Measurements from ENCODE around the gene AQP5.
A peak's percentile ranks its signal among the peaks of the same experiment; 100 is the strongest.

The AQP5 gene

GRCh38 chr12:49969651-49970429 lies 8.2 kb downstream of the AQP5 start:
- CTCF ChIA-PET, result interaction anchor here (0.6 to 5.3 kb wide), 6 partner anchors 11 to 193 kb away, joined by 3 to 115 read pairs (median 34); no protein-coding TSS in a partner anchor
- H3K36me3 Mint-ChIP-seq, result no peaks in the 10 kb centered on the region
- H3K9me3 Mint-ChIP-seq, result no peaks in the 10 kb centered on the region
- DNase-seq, result no peak
- no peak overlapping the region for H3K27ac Mint-ChIP-seq
- H3K4me1 Mint-ChIP-seq, result peaks cover 4% of the 10 kb centered on the region
- no peak overlapping the region for H3K4me3 Mint-ChIP-seq
- H3K27me3 Mint-ChIP-seq, result peaks cover 4% of the 10 kb centered on the region

- Mint-ChIP-seq H3K4me3 (no peak overlapping the region), H3K27ac (no peak overlapping the region), H3K4me1 (peaks cover 4% of the 10 kb centered on the region), H3K9me3 (no peaks in the 10 kb centered on the region), H3K36me3 (no peaks in the 10 kb centered on the region), H3K27me3 (peaks cover 4% of the 10 kb centered on the region)
- CTCF ChIA-PET, result interaction anchor here (1.1 kb wide), 1 partner anchor 84 kb away, joined by 3 read pairs; no protein-coding TSS in a partner anchor
- no peak for DNase-seq
Observed at GRCh38 chr12:49970658-49971057, 9.0 kb downstream of the AQP5 start.

- Mint-ChIP-seq H3K4me1 (peaks cover 4% of the 10 kb centered on the region), H3K27me3 (peaks cover 4% of the 10 kb centered on the region), H3K27ac (no peak overlapping the region), H3K36me3 (no peaks in the 10 kb centered on the region), H3K9me3 (no peaks in the 10 kb centered on the region), H3K4me3 (no peak overlapping the region)
- CTCF ChIA-PET, result interaction anchor here (1.1 kb wide), 1 partner anchor 84 kb away, joined by 3 read pairs; no protein-coding TSS in a partner anchor
- no peak for DNase-seq
Observed at GRCh38 chr12:49971141-49971540, 9.5 kb downstream of the AQP5 start.

DNA sequence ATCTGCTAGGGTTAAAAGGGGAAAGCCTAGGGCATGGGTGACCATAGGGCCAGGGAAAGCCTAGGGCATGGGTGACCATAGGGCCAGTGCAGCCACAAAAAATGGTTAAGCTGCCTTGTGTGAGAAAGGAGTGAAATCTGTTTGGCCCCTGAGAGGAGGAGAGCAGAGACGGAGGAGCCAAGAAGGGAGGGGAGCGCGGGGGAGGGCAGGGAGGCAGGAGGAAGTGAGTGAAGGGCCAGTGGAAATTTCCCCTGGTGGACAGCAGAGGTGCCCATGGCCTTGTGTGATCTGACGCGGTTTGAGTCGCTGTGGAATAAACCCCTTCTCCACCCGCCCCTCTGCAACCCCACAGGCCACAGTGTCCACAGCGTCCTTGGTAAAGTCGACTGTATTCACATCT lies 10.5 kb downstream of the AQP5 start:
- Mint-ChIP-seq H3K27me3 (peaks cover 4% of the 10 kb centered on the region), H3K36me3 (no peaks in the 10 kb centered on the region), H3K4me1 (peaks cover 2% of the 10 kb centered on the region), H3K9me3 (no peaks in the 10 kb centered on the region), H3K27ac (no peak overlapping the region), H3K4me3 (no peak overlapping the region)
- CTCF ChIA-PET, result no interaction called here
- no peak for DNase-seq

DNA sequence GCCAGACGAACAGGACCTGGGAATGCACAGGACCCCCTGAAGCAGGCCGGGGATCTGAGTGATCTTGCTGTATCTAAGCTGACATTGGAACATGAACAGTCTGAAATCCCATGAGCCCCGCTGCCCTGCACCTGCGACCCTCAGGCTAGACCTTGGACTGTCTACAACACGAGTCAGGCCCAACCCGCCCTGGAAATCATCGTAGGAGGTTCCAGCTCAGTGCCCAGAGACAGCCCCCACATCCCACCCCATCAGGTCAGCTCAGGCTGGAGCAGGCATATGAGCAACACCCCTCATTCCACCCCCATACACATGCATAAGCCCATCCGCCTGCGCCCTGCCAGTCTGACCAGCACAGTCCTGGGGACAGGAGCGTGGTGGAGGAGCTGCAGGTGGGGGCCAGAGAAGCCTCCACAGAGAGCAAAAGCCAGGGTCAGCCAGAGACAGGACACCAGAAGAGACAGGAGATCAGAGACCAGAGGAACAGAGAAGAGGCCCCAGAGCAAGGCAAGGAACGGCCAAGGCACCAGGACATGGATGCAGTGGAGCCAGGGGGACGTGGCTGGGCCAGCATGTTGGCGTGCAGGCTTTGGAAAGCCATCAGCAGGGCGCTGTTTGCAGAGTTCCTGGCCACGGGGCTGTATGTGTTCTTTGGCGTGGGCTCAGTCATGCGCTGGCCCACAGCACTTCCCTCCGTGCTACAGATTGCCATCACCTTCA lies 11.1 kb downstream of the AQP5 start, which contains the start of gene AQP6:
AQP6 (plus strand) TSS at position 307 of the 720 bp plus-strand sequence; CDS start at position 534, 227 bp downstream.
- CTCF ChIA-PET, result no interaction called here
- H3K36me3 Mint-ChIP-seq, result no peaks in the 10 kb centered on the region
- H3K4me3 Mint-ChIP-seq, result no peak within 1 kb of the TSS
- peaks cover 4% of the 10 kb centered on the region for H3K27me3 Mint-ChIP-seq
- H3K4me1 Mint-ChIP-seq, result no peaks in the 10 kb centered on the region
- no peak for DNase-seq
- no peak within 1 kb of the TSS for H3K27ac Mint-ChIP-seq
- H3K9me3 Mint-ChIP-seq, result no peaks in the 10 kb centered on the region

DNA sequence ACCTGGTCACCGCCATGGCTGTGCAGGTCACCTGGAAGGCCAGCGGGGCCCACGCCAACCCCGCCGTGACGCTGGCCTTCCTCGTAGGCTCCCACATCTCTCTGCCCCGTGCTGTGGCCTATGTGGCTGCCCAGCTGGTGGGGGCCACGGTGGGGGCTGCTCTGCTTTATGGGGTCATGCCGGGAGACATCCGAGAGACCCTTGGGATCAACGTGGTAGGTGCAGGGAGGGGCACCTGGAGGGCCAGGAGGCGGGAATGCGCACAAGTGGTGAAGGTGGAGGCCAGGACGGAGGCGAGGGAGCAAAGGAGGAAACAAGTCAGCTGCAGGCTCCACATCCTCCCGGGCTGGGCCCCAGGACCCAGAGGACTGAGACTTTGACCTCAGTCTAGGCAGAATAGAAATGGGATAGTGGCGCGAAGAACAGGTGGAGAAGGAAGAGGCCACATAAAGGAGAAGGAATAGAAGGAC lies 11.7 kb downstream of the AQP5 start:
- no peaks in the 10 kb centered on the region for H3K36me3 Mint-ChIP-seq
- H3K27ac Mint-ChIP-seq, result no peak overlapping the region
- no peak overlapping the region for H3K4me3 Mint-ChIP-seq
- no peak for DNase-seq
- CTCF ChIA-PET, result no interaction called here
- no peaks in the 10 kb centered on the region for H3K4me1 Mint-ChIP-seq
- H3K27me3 Mint-ChIP-seq, result peaks cover 4% of the 10 kb centered on the region
- H3K9me3 Mint-ChIP-seq, result no peaks in the 10 kb centered on the region

DNA sequence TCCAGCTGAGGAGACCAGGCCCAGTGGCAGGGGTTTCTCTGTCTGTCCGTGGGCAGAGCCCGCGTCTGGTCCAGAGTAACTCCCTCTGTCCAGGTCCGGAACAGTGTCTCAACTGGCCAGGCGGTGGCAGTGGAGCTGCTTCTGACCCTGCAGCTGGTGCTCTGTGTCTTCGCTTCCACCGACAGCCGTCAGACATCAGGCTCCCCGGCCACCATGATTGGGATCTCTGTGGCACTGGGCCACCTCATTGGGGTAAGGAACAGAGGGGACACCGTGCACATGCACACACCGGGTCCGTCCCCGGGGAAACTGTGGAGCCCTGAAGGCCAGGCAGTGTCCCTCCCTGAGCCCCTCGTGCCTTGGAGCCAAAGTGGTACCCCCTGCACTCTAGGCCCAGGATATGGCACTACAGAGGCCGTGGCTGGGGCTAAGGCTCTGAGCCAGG lies 12.6 kb downstream of the AQP5 start:
- Mint-ChIP-seq H3K9me3 (no peaks in the 10 kb centered on the region), H3K27ac (no peak overlapping the region), H3K4me3 (no peak overlapping the region), H3K4me1 (no peaks in the 10 kb centered on the region), H3K36me3 (no peaks in the 10 kb centered on the region), H3K27me3 (peaks cover 4% of the 10 kb centered on the region)
- CTCF ChIA-PET, result no interaction called here
- no peak for DNase-seq

- Mint-ChIP-seq H3K27ac (no peak overlapping the region), H3K27me3 (peaks cover 4% of the 10 kb centered on the region), H3K36me3 (no peaks in the 10 kb centered on the region), H3K4me1 (no peaks in the 10 kb centered on the region), H3K4me3 (no peak overlapping the region), H3K9me3 (no peaks in the 10 kb centered on the region)
- no peak for DNase-seq
- CTCF ChIA-PET, result no interaction called here
Observed at GRCh38 chr12:49974677-49975317, 13.1 kb downstream of the AQP5 start.

DNA sequence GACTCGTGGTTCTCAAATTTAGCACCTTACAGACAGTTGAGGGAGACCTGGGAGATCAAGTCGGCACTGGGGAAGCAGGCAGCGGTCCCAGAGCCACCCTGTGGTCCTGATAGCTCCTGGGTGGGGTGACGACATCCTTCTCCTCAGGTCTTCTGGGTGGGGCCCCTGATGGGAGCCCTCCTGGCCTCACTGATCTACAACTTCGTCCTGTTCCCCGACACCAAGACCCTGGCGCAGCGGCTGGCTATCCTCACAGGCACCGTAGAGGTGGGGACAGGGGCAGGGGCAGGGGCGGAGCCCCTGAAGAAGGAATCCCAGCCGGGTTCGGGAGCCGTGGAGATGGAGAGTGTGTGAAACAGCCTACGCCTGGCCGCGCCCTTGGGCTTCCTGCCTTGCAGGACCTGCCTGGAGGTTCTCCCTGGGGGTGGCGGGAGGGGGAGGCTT lies 13.7 kb downstream of the AQP5 start:
- Mint-ChIP-seq H3K27me3 (peaks cover 4% of the 10 kb centered on the region), H3K9me3 (no peaks in the 10 kb centered on the region), H3K4me3 (no peak overlapping the region), H3K4me1 (no peaks in the 10 kb centered on the region), H3K36me3 (no peaks in the 10 kb centered on the region), H3K27ac (no peak overlapping the region)
- CTCF ChIA-PET, result interaction anchor here (2.0 kb wide), 1 partner anchor 8 kb away, joined by 14 read pairs; no protein-coding TSS in a partner anchor
- DNase-seq, result no peak

DNA sequence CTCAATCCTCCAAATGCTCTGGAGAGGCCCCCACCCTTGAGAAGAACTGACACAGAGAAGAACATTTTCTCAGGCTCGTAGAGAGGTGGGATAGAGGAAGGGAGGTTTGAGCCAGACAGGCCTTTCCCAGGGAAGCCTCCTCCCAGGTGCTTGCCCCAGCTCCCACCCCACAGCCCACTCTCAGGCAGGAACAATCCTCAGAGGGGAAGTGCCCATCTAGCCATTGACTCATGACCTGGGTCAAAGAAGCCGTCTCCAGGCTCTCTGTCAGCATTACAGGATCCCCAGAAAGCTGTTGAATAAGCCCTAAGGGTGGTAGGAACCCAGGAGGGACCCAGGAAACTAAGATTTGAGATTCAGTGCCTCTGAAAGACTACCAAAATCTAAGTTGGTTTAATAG lies 14.9 kb downstream of the AQP5 start:
- DNase-seq, result no peak
- H3K27ac Mint-ChIP-seq, result no peak overlapping the region
- H3K4me3 Mint-ChIP-seq, result no peak overlapping the region
- no peaks in the 10 kb centered on the region for H3K4me1 Mint-ChIP-seq
- H3K9me3 Mint-ChIP-seq, result no peaks in the 10 kb centered on the region
- CTCF ChIA-PET, result interaction anchor here (2.0 kb wide), 1 partner anchor 9 kb away, joined by 14 read pairs; no protein-coding TSS in a partner anchor
- no peaks in the 10 kb centered on the region for H3K36me3 Mint-ChIP-seq
- peaks cover 4% of the 10 kb centered on the region for H3K27me3 Mint-ChIP-seq

GRCh38 chr12:49978125-49978524 lies 16.5 kb downstream of the AQP5 start:
- no peaks in the 10 kb centered on the region for H3K9me3 Mint-ChIP-seq
- DNase-seq, result peak; percentile 8
- H3K27me3 Mint-ChIP-seq, result peaks cover 4% of the 10 kb centered on the region
- H3K4me1 Mint-ChIP-seq, result no peaks in the 10 kb centered on the region
- CTCF ChIA-PET, result interaction anchor here (6.9 kb wide), 1 partner anchor 10 kb away, joined by 67 read pairs; no protein-coding TSS in a partner anchor
- H3K36me3 Mint-ChIP-seq, result no peaks in the 10 kb centered on the region
- H3K27ac Mint-ChIP-seq, result no peak overlapping the region
- H3K4me3 Mint-ChIP-seq, result no peak overlapping the region

DNA sequence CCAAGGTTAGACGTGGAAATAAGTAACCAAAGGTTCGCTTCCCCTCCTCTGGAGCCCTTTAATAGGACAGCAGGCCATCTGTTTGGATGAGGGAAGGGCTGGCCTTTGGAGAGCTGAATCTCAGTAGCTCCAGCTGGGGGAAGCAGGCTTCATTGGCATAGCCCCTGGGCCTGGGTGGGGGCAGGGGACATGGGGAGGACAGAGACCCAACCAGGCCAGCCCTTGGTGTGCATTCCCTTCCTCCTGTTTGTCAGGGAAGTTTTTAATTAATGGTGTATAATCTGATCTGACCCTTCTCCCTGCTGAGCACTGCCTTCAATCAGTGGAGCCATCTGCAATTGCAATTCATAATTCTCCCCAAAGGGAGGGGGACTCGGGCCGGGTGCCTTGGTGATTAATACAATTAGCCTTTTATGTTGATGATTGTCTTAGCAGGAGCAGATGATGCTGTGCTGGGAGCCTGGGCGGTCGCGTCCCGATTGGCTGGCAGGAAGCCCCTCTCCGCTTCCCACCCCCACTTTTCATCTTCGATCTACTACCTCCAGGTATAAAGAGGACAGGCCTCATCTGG lies 17.4 kb downstream of the AQP5 start:
- CTCF ChIA-PET, result interaction anchor here (6.9 kb wide), 1 partner anchor 11 kb away, joined by 67 read pairs; no protein-coding TSS in a partner anchor
- Mint-ChIP-seq H3K4me1 (no peaks in the 10 kb centered on the region), H3K27ac (no peak overlapping the region), H3K27me3 (no peaks in the 10 kb centered on the region), H3K4me3 (no peak overlapping the region), H3K36me3 (no peaks in the 10 kb centered on the region), H3K9me3 (no peaks in the 10 kb centered on the region)
- DNase-seq, result peak; percentile 9

DNA sequence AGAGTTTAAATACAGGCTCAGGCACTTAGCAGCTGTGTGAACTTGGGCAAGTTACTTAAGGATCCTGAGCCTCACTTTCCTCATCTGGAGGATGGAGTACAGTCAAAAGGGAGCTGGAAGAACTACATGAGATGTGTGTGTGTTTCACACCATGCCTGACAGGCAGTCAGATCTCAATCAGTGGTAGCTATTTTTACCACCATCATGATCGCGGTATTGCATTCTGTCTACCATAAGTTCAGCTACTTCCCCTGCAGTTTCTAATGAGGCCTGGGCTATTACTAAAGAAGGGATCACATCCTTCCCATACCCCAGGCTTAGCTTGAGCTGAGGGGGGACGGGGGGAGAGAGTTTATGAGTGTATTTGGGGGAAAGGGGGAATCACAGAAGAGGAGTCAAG lies 18.1 kb downstream of the AQP5 start:
- Mint-ChIP-seq H3K4me3 (no peak overlapping the region), H3K27me3 (no peaks in the 10 kb centered on the region), H3K9me3 (no peaks in the 10 kb centered on the region), H3K36me3 (no peaks in the 10 kb centered on the region), H3K4me1 (no peaks in the 10 kb centered on the region), H3K27ac (no peak overlapping the region)
- CTCF ChIA-PET, result interaction anchor here (6.9 kb wide), 1 partner anchor 12 kb away, joined by 67 read pairs; no protein-coding TSS in a partner anchor
- DNase-seq, result no peak

Measured in activated naive CD4-positive, alpha-beta T cell treated with anti-CD3 and anti-CD28 coated beads, Interleukin-2, amount 10 ng/mL, durations not matched to agents 7 days and 5 days (primary cell).